Stimulated activated CD4-positive, alpha-beta T cell treated with anti-CD3 and anti-CD28 coated beads, Interleukin-15, amount 100 ng/mL, for 1 hour (primary cell): ENCODE measurements around the gene PCDHA10.

Source experiments
- DNase-seq, 2 donors: peaks; one replicate each; pipeline ENCODE4 v3.0.0-alpha.2; 2020; ENCODE audit warnings: low read depth in 1 of 2, low spot score in 1 of 2

PCDHA10 gene

DNA sequence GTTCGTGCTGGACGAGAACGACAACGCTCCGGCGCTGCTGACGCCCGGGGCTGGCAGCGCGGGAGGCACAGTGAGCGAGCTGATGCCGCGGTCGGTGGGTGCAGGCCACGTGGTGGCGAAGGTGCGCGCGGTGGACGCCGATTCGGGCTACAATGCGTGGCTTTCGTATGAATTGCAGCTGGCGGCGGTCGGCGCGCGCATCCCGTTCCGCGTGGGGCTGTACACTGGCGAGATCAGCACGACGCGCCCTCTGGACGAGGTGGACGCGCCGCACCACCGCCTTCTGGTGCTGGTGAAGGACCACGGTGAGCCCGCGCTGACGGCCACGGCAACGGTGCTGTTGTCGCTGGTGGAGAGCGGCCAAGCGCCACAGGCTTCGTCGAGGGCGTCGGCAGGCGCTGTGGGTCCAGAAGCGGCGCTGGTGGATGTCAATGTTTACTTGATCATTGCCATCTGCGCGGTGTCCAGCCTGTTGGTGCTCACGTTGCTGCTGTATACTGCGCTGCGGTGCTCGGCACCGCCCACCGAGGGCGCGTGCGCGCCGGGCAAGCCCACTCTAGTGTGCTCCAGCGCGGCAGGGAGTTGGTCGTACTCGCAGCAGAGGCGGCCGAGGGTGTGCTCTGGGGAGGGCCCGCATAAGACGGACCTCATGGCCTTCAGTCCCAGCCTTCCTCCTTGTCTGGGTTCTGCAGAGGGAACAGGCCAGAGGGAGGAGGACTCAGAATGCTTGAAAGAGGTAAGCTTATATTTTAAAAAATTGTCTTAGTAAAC lies 28.4 kb downstream of the PCDHA10 start:
- no peak for DNase-seq

- no peak for DNase-seq
Observed at GRCh38 chr5:140916325-140916724, 60.6 kb downstream of the PCDHA10 start.
